CD4-positive, alpha-beta T cell treated with Interleukin-2 at 100 ng/mL for 4 hours (primary cell): ENCODE measurements around the gene DMRTC1B.
"Not testable (repeated sequence)": the region's sequence is repeated elsewhere in the genome, so short reads cannot be mapped to it uniquely, and the experiment has no call there.

ENCODE experiments used
- DNase-seq: peaks from one replicate; pipeline ENCODE4 v3.0.0-alpha.2; 2020; ENCODE audit warnings: low spot score

The DMRTC1B gene

GRCh38 chrX:72776653-72777466, at the start of gene DMRTC1B:
Gene DMRTC1B (plus strand): TSS chrX:72776890. CDS start chrX:72845136, 68,246 bp downstream.
- not testable (repeated sequence) for DNase-seq

GRCh38 chrX:72727846-72728245, 48.8 kb upstream of the DMRTC1B start:
- no peak for DNase-seq

GRCh38 chrX:72733636-72734035, 43.1 kb upstream of the DMRTC1B start:
- DNase-seq: not testable (repeated sequence)

GRCh38 chrX:72735561-72735960, 41.1 kb upstream of the DMRTC1B start:
- no peak for DNase-seq

- DNase-seq: not testable (repeated sequence)
These were observed 31.1 kb upstream of the DMRTC1B start for GRCh38 chrX:72745546-72745945.

GRCh38 chrX:72748545-72748944, 28.1 kb upstream of the DMRTC1B start:
- not testable (repeated sequence) for DNase-seq

- not testable (repeated sequence) for DNase-seq
These were observed 16.2 kb upstream of the DMRTC1B start for GRCh38 chrX:72760454-72760853.

- not testable (repeated sequence) for DNase-seq
These were observed 739 bp downstream of the DMRTC1B start for GRCh38 chrX:72777467-72777790.

- DNase-seq: not testable (repeated sequence)
These were observed 1.5 kb downstream of the DMRTC1B start for GRCh38 chrX:72778146-72778545.

- not testable (repeated sequence) for DNase-seq
These were observed 5.9 kb downstream of the DMRTC1B start, which contains the start of gene FAM236B for GRCh38 chrX:72782560-72782959. Gene FAM236B (minus strand): TSS chrX:72782660. CDS start chrX:72782560, 100 bp downstream.

GRCh38 chrX:72783365-72783936, 6.8 kb downstream of the DMRTC1B start:
- not testable (repeated sequence) for DNase-seq

- not testable (repeated sequence) for DNase-seq
These were observed 7.3 kb downstream of the DMRTC1B start for GRCh38 chrX:72783964-72784363.

- DNase-seq: not testable (repeated sequence)
These were observed 11.5 kb downstream of the DMRTC1B start for GRCh38 chrX:72788142-72788541.

GRCh38 chrX:72790390-72790789, 13.7 kb downstream of the DMRTC1B start:
- DNase-seq: not testable (repeated sequence)

- DNase-seq: not testable (repeated sequence)
These were observed 31.4 kb downstream of the DMRTC1B start, which contains the start of gene FAM236D for GRCh38 chrX:72808110-72808509. Gene FAM236D (minus strand): TSS chrX:72808210. CDS start chrX:72808110, 100 bp downstream.

GRCh38 chrX:72830701-72831100, 54.0 kb downstream of the DMRTC1B start:
- DNase-seq: not testable (repeated sequence)

GRCh38 chrX:72837532-72837931, 60.8 kb downstream of the DMRTC1B start:
- not testable (repeated sequence) for DNase-seq

GRCh38 chrX:72882898-72883297, 106.2 kb downstream of the DMRTC1B start:
- not testable (repeated sequence) for DNase-seq

- not testable (repeated sequence) for DNase-seq
These were observed 113.0 kb downstream of the DMRTC1B start for GRCh38 chrX:72889740-72890139.
